Neural cell (in vitro differentiated cells): ENCODE measurements around the gene ATP2C1. TPM values are rescaled to one million over a fixed set of nuclear protein-coding genes. Genes with fewer than 3 reads are reported as not detected.

ENCODE experiments used
- H2AFZ ChIP-seq: fragments of 200-600, 300-800 bp; sonication (generic), shearing (Covaris generic); 2 replicates; pipeline ENCODE4 v1.6.0; 2014; ENCODE audit warnings: low read depth, mild to moderate bottlenecking, antibody characterized with exemption, low read length, moderate library complexity
- H3F3A ChIP-seq: fragments of 200-600 bp; shearing (Covaris generic); 2 replicates; pipeline ENCODE4 v1.6.1; 2016; ENCODE audit warnings: mild to moderate bottlenecking, moderate library complexity, mixed read lengths, antibody characterized with exemption, low read length; ENCODE audit not compliant: insufficient read depth, poor library complexity, severe bottlenecking
- H3K27ac ChIP-seq: fragments of 200-600, 300-800 bp; sonication (generic), shearing (Covaris generic); 2 replicates; pipeline ENCODE4 v1.5.1; 2014; ENCODE audit warnings: mild to moderate bottlenecking, low read length, moderate library complexity
- H3K27me3 ChIP-seq: fragments of 300-800, 200-600 bp; sonication (generic), shearing (Covaris generic); 2 replicates; pipeline ENCODE4 v1.6.0; 2014; ENCODE audit warnings: mild to moderate bottlenecking, low read depth, low read length, moderate library complexity; ENCODE audit not compliant: insufficient read depth
- H3K36me3 ChIP-seq: fragments of 300-800, 200-600 bp; sonication (generic), shearing (Covaris generic); 2 replicates; pipeline ENCODE4 v1.5.1; 2014; ENCODE audit warnings: mild to moderate bottlenecking, antibody characterized with exemption, low read length, moderate library complexity; ENCODE audit not compliant: insufficient read depth
- H3K4me2 ChIP-seq: fragments of 300-800, 200-600 bp; sonication (generic), shearing (Covaris generic); 2 replicates; pipeline ENCODE4 v1.6.0; 2014; ENCODE audit warnings: mild to moderate bottlenecking, low read length
- H3K4me3 ChIP-seq: fragments of 300-800, 200-600 bp; sonication (generic), shearing (Covaris generic); 2 replicates; pipeline ENCODE4 v1.5.1; 2014; ENCODE audit warnings: mild to moderate bottlenecking, low read length, moderate library complexity
- H3K79me2 ChIP-seq: fragments of 200-600 bp; shearing (Covaris generic); replicated peaks from 2 replicates; pipeline ENCODE4 v1.6.0; 2014; ENCODE audit warnings: mild to moderate bottlenecking, low read length, moderate library complexity; ENCODE audit not compliant: insufficient read depth
- H3K9ac ChIP-seq: fragments of 300-800, 200-600 bp; sonication (generic), shearing (Covaris generic); 2 replicates; pipeline ENCODE4 v1.6.1; 2016; ENCODE audit warnings: mild to moderate bottlenecking, low read length, mixed read lengths
- H3K9me2 ChIP-seq: fragments of 200-600 bp; shearing (Covaris generic); 2 replicates; pipeline ENCODE4 v1.6.1; 2016; ENCODE audit warnings: mild to moderate bottlenecking, low read length, mixed read lengths; ENCODE audit not compliant: insufficient read depth
- H3K9me3 ChIP-seq: fragments of 200-600, 300-800 bp; sonication (generic), shearing (Covaris generic); 2 replicates; pipeline ENCODE4 v1.6.1; 2016; ENCODE audit warnings: mild to moderate bottlenecking, mixed run types, low read length, moderate library complexity, mixed read lengths
- H4K20me1 ChIP-seq: fragments of 200-600 bp; shearing (Covaris generic); 2 replicates; pipeline ENCODE4 v1.6.1; 2016; ENCODE audit warnings: mild to moderate bottlenecking, mixed run types; ENCODE audit not compliant: insufficient read depth
- EP300 ChIP-seq: fragments of 450-650 bp; conservative IDR thresholded peaks from 2 replicates; pipeline ENCODE4 v1.6.1; 2014; ENCODE audit warnings: antibody characterized with exemption, mild to moderate bottlenecking, moderate library complexity; ENCODE audit not compliant: poor library complexity, severe bottlenecking
- EZH2 ChIP-seq: fragments of 200-600, 300-800 bp; shearing (Covaris generic), sonication (generic); IDR thresholded peaks from 2 replicates; pipeline ENCODE4 v1.6.1; 2014; ENCODE audit warnings: antibody characterized with exemption, low read length, borderline replicate concordance, mild to moderate bottlenecking; ENCODE audit not compliant: insufficient read depth, poor library complexity, severe bottlenecking
- MXI1 ChIP-seq: fragments of 450-650 bp; conservative IDR thresholded peaks from 2 replicates; pipeline ENCODE4 v1.6.1; 2014; ENCODE audit warnings: antibody characterized with exemption, mild to moderate bottlenecking; ENCODE audit not compliant: poor library complexity, severe bottlenecking
- POLR2AphosphoS5 ChIP-seq: IDR thresholded peaks from 2 replicates; pipeline ENCODE4 v1.6.1; 2012
- RAD21 ChIP-seq: fragments of 450-650 bp; conservative IDR thresholded peaks from 2 replicates; pipeline ENCODE4 v1.6.1; 2014; ENCODE audit warnings: antibody characterized with exemption, mild to moderate bottlenecking, moderate library complexity
- SMC3 ChIP-seq: fragments of 450-650 bp; conservative IDR thresholded peaks from 2 replicates; pipeline ENCODE4 v1.6.1; 2014; ENCODE audit warnings: antibody characterized with exemption, mild to moderate bottlenecking, moderate library complexity; ENCODE audit not compliant: poor library complexity
- TAF1 ChIP-seq: IDR thresholded peaks from 2 replicates; pipeline ENCODE4 v1.6.1; 2012; ENCODE audit warnings: low read depth
- polyA plus RNA-seq: library from polyadenylated mRNA; depleted of rRNA; stranded (reverse); fragments of >200 nt; gene quantifications from 2 replicates; pipeline ENCODE4 v1.2.3, GENCODE V29; 2014
- TF ChIP-seq, protein P1 (sequence below): fragments of 450-650 bp; IDR thresholded peaks from 2 replicates; pipeline ENCODE4 v1.5.1; 2014; ENCODE audit warnings: antibody characterized with exemption, mild to moderate bottlenecking, moderate library complexity; ENCODE audit not compliant: poor library complexity, severe bottlenecking
- TF ChIP-seq, protein P2 (sequence below): IDR thresholded peaks from 2 replicates; pipeline ENCODE4 v1.6.1; 2012; ENCODE audit warnings: borderline replicate concordance

Gene ATP2C1
- polyA plus RNA-seq, 1 donor from 2014 or later: 134 TPM

DNA sequence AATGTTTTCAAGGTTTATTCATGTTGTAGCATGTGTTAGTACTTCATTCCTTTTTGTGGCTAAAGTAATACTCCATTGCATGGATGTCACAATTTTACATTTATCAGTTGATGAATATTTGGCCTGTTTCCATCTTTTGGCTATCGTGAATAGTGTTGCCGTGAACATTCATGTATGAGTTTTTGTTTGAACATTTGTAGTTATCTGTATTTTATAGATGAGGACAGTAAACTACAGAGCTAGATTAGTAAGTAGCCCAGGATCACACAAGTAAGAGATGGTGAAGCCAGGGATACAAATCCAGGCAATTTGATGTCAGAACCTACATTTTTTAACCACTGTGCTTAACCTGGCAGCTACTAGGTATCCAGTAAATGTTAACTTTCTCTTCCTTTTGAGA, 69.6 kb downstream of the ATP2C1 start:
- Histone ChIP-seq H3K9ac (no peak overlapping the region), H3K36me3 (peaks cover 22% of the 10 kb centered on the region), H3F3A (no peaks in the 10 kb centered on the region), H3K4me2 (no peak overlapping the region), H3K9me2 (no peaks in the 10 kb centered on the region), H3K79me2 (no peaks in the 10 kb centered on the region), H2AFZ (no peak overlapping the region), H3K27ac (no peak overlapping the region), H3K9me3 (no peaks in the 10 kb centered on the region), H3K27me3 (no peaks in the 10 kb centered on the region), H3K4me3 (no peak overlapping the region), H4K20me1 (no peaks in the 10 kb centered on the region)
- TF ChIP-seq, protein P1, sequence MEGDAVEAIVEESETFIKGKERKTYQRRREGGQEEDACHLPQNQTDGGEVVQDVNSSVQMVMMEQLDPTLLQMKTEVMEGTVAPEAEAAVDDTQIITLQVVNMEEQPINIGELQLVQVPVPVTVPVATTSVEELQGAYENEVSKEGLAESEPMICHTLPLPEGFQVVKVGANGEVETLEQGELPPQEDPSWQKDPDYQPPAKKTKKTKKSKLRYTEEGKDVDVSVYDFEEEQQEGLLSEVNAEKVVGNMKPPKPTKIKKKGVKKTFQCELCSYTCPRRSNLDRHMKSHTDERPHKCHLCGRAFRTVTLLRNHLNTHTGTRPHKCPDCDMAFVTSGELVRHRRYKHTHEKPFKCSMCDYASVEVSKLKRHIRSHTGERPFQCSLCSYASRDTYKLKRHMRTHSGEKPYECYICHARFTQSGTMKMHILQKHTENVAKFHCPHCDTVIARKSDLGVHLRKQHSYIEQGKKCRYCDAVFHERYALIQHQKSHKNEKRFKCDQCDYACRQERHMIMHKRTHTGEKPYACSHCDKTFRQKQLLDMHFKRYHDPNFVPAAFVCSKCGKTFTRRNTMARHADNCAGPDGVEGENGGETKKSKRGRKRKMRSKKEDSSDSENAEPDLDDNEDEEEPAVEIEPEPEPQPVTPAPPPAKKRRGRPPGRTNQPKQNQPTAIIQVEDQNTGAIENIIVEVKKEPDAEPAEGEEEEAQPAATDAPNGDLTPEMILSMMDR: no peak
- TF ChIP-seq MXI1 (no peak), EP300 (no peak), SMC3 (no peak)

DNA sequence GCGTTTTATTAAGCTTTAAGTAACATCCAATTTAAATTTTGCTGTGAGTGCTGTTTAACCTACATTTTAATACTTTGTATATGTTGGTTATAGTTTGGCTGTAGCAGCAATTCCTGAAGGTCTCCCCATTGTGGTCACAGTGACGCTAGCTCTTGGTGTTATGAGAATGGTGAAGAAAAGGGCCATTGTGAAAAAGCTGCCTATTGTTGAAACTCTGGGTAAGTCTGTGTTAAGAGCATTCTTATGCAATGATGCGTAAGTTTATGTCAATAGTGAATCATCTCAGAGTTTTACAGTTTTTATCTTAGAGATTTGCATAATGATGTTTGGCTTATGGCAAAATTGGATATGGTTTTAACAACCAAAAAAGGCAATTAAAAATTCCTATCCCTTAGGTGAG, 70.0 kb downstream of the ATP2C1 start:
- TF ChIP-seq POLR2AphosphoS5: no peak
- no peak for TF ChIP-seq EP300
- no peak for TF ChIP-seq RAD21
- no peak for TF ChIP-seq TAF1
- TF ChIP-seq, protein P2, sequence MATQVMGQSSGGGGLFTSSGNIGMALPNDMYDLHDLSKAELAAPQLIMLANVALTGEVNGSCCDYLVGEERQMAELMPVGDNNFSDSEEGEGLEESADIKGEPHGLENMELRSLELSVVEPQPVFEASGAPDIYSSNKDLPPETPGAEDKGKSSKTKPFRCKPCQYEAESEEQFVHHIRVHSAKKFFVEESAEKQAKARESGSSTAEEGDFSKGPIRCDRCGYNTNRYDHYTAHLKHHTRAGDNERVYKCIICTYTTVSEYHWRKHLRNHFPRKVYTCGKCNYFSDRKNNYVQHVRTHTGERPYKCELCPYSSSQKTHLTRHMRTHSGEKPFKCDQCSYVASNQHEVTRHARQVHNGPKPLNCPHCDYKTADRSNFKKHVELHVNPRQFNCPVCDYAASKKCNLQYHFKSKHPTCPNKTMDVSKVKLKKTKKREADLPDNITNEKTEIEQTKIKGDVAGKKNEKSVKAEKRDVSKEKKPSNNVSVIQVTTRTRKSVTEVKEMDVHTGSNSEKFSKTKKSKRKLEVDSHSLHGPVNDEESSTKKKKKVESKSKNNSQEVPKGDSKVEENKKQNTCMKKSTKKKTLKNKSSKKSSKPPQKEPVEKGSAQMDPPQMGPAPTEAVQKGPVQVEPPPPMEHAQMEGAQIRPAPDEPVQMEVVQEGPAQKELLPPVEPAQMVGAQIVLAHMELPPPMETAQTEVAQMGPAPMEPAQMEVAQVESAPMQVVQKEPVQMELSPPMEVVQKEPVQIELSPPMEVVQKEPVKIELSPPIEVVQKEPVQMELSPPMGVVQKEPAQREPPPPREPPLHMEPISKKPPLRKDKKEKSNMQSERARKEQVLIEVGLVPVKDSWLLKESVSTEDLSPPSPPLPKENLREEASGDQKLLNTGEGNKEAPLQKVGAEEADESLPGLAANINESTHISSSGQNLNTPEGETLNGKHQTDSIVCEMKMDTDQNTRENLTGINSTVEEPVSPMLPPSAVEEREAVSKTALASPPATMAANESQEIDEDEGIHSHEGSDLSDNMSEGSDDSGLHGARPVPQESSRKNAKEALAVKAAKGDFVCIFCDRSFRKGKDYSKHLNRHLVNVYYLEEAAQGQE: no peak
- no peak for TF ChIP-seq SMC3
- no peak for TF ChIP-seq EZH2
- TF ChIP-seq MXI1: no peak
- TF ChIP-seq, protein P1: no peak
- Histone ChIP-seq H3K36me3 (peaks cover 22% of the 10 kb centered on the region), H2AFZ (no peak overlapping the region), H3F3A (no peaks in the 10 kb centered on the region), H3K9ac (no peak overlapping the region), H4K20me1 (no peaks in the 10 kb centered on the region), H3K4me2 (no peak overlapping the region), H3K9me3 (no peaks in the 10 kb centered on the region), H3K9me2 (no peaks in the 10 kb centered on the region), H3K4me3 (no peak overlapping the region), H3K27me3 (no peaks in the 10 kb centered on the region), H3K27ac (no peak overlapping the region), H3K79me2 (no peaks in the 10 kb centered on the region)
